HUES64 (cell line): ENCODE results near the gene LAMA4.

Source experiments
- H3K27ac ChIP-seq: 2 replicates; pipeline ENCODE4 v1.7.0; 2013; ENCODE audit warnings: low read depth, low read length, inconsistent platforms
- H3K27me3 ChIP-seq: 2 replicates; pipeline ENCODE4 v1.6.1; 2013; ENCODE audit warnings: mild to moderate bottlenecking, low read length; ENCODE audit not compliant: insufficient read depth
- H3K36me3 ChIP-seq: 2 replicates; pipeline ENCODE4 v1.6.1; 2013; ENCODE audit warnings: mild to moderate bottlenecking, low read length; ENCODE audit not compliant: insufficient read depth
- H3K4me1 ChIP-seq: 2 replicates; pipeline ENCODE4 v1.6.1; 2013; ENCODE audit warnings: mild to moderate bottlenecking, low read length, moderate library complexity; ENCODE audit not compliant: insufficient read depth
- H3K4me3 ChIP-seq: 2 replicates; pipeline ENCODE4 v1.5.1; 2013; ENCODE audit warnings: mild to moderate bottlenecking, low read length, moderate library complexity
- H3K9ac ChIP-seq: 2 replicates; pipeline ENCODE4 v1.6.1; 2013; ENCODE audit warnings: mild to moderate bottlenecking, low read depth, low read length
- H3K9me3 ChIP-seq: 2 replicates; pipeline ENCODE4 v1.6.1; 2013; ENCODE audit warnings: low read depth, low read length; ENCODE audit not compliant: insufficient read depth
- WGBS: fragments of 150-250, 120-280 bp; methylation state at CpG from one replicate; pipeline ENCODE4 v1.1.7; 2013; ENCODE audit warnings: missing lambda C conversion rate; 5-methylcytosine and 5-hydroxymethylcytosine counted together

LAMA4 gene

DNA sequence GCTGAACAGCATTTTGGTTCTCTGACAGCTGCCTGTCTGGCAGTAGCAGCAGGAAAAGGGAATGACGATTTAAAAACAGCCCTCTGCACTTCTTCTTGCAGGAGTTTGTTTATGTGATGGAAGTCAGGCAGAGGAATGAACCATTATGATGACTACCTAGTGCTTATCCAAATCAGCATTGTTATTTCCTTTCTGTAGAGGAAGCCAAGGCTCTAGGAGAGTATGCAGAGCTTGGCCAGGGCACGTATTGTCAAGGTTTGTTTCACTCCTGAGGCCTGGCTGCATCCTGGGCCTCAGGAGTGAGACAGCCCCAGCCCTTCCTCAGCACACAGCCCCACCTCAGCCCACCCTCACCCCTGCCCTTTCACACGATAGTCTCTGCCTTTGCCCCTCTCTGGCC is 98.5 kb downstream of the LAMA4 start:
- no peak overlapping the region for H3K9ac ChIP-seq
- H3K27me3 ChIP-seq, result no peaks in the 10 kb centered on the region
- no peak overlapping the region for H3K27ac ChIP-seq
- peaks cover 5% of the 10 kb centered on the region for H3K4me1 ChIP-seq
- no peaks in the 10 kb centered on the region for H3K9me3 ChIP-seq
- H3K36me3 ChIP-seq, result no peaks in the 10 kb centered on the region
- H3K4me3 ChIP-seq, result no peak overlapping the region
- WGBS, result 88% methylated on average over 3 of the region's 3 CpGs

DNA sequence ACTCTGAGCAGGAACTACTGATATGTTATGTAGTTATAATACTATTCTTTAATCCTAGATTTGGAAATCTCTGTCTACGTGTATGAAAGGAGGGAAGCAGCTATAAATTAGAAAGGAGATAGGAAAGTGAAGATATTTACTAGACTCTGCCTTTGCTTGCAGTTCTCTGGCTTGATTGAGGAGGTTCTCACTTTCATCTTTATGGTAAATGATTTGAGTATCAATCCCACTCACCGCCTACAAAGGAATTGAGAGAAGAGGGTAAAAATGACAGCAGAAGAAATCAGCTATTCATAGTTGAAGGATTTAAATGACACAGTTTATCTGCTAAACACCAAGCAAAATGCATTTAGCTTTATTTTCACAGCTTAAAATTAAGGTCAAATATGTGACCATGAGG is 99.7 kb downstream of the LAMA4 start:
- H3K9ac ChIP-seq, result no peak overlapping the region
- H3K4me3 ChIP-seq, result no peak overlapping the region
- no peaks in the 10 kb centered on the region for H3K27me3 ChIP-seq
- peaks cover 5% of the 10 kb centered on the region for H3K4me1 ChIP-seq
- H3K36me3 ChIP-seq, result no peaks in the 10 kb centered on the region
- no peaks in the 10 kb centered on the region for H3K9me3 ChIP-seq
- H3K27ac ChIP-seq, result no peak overlapping the region
- 85% methylated on average over 1 of the region's 2 CpGs for WGBS

DNA sequence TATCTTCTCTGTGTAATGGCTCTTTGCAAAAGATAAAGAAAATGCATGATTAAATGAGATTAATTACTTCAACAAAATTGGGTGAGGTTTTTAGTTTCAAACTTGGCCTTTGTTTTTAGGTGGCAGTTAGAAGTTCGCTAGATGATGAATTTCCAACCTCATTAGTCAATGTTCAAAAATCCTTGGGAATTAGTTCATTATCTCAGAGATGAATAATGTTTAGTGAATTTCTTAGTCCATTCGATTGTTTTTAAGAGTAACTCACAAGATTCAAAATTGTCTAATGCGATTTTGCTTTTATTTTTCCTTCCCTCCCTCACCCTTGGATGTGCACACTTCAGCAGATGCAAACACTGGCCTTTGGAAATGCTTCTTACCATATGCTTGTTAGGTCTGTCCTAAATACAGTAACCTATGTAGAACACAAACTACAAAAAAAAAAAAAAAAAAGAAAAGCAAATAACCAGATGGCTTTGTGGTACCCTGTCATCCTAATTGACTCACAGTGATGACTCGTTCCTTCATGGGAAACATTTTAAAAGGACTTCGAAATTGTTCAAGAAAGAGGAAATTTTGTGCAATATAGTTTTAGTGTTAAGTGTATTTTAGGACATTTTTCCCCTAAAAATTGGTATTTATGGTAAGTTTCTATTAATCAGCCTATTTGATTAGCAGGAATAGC is 100.3 kb downstream of the LAMA4 start:
- Histone ChIP-seq H3K4me1 (peaks cover 5% of the 10 kb centered on the region), H3K4me3 (no peak overlapping the region), H3K27ac (no peak overlapping the region), H3K36me3 (no peaks in the 10 kb centered on the region), H3K9me3 (no peaks in the 10 kb centered on the region), H3K27me3 (no peaks in the 10 kb centered on the region), H3K9ac (no peak overlapping the region)
- 94% methylated on average over 5 of the region's 5 CpGs for WGBS

DNA sequence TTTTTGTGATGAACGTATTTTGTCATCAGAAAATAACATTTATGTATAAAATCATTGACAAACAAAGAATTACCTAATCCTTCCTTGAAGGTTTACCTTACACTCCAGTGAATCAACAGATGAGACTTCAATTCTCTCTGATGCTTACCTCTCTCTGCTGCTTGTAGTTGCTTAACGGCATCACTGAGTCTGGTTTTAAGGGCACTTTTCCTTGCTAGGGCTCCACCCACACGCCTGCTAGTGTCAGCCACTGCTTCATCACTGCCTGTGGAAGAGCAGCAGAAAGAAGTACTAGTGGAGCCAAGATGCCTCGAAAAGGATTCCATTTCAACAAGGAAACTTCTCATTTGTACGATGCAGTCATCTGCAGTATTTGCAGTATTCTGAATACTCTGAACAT is 104.0 kb downstream of the LAMA4 start:
- Histone ChIP-seq H3K9ac (no peak overlapping the region), H3K36me3 (no peaks in the 10 kb centered on the region), H3K27me3 (no peaks in the 10 kb centered on the region), H3K4me1 (no peaks in the 10 kb centered on the region; the same call in 1 of the 2 replicates), H3K9me3 (no peaks in the 10 kb centered on the region), H3K4me3 (no peak overlapping the region), H3K27ac (no peak overlapping the region)
- 79% methylated on average over 4 of the region's 5 CpGs for WGBS

GRCh38 chr6:112149719-112150263 is 104.6 kb downstream of the LAMA4 start:
- Histone ChIP-seq H3K4me3 (no peak overlapping the region), H3K9ac (no peak overlapping the region), H3K36me3 (no peaks in the 10 kb centered on the region), H3K9me3 (no peaks in the 10 kb centered on the region), H3K27me3 (no peaks in the 10 kb centered on the region), H3K27ac (no peak overlapping the region), H3K4me1 (no peaks in the 10 kb centered on the region; the same call in 1 of the 2 replicates)
- WGBS, result 93% methylated on average over 4 of the region's 4 CpGs

- Histone ChIP-seq H3K4me3 (no peak overlapping the region), H3K4me1 (no peaks in the 10 kb centered on the region), H3K9me3 (no peaks in the 10 kb centered on the region), H3K27me3 (no peaks in the 10 kb centered on the region), H3K27ac (no peak overlapping the region), H3K36me3 (no peaks in the 10 kb centered on the region), H3K9ac (no peak overlapping the region)
- 92% methylated on average over 1 of the region's 1 CpG for WGBS
Observed at GRCh38 chr6:112149236-112149635, 105.1 kb downstream of the LAMA4 start.

- H3K9me3 ChIP-seq, result no peaks in the 10 kb centered on the region
- H3K4me3 ChIP-seq, result no peak overlapping the region
- H3K9ac ChIP-seq, result no peak overlapping the region
- H3K27ac ChIP-seq, result no peak overlapping the region
- no peaks in the 10 kb centered on the region for H3K27me3 ChIP-seq
- WGBS, result 92% methylated on average over 6 of the region's 6 CpGs
- no peaks in the 10 kb centered on the region for H3K36me3 ChIP-seq
- no peaks in the 10 kb centered on the region for H3K4me1 ChIP-seq
Observed at GRCh38 chr6:112148103-112148502, 106.3 kb downstream of the LAMA4 start.

- WGBS, result 89% methylated on average over 10 of the region's 10 CpGs
- Histone ChIP-seq H3K27ac (no peak overlapping the region), H3K9me3 (no peaks in the 10 kb centered on the region)
Observed at GRCh38 chr6:112145080-112145573, 109.2 kb downstream of the LAMA4 start.

DNA sequence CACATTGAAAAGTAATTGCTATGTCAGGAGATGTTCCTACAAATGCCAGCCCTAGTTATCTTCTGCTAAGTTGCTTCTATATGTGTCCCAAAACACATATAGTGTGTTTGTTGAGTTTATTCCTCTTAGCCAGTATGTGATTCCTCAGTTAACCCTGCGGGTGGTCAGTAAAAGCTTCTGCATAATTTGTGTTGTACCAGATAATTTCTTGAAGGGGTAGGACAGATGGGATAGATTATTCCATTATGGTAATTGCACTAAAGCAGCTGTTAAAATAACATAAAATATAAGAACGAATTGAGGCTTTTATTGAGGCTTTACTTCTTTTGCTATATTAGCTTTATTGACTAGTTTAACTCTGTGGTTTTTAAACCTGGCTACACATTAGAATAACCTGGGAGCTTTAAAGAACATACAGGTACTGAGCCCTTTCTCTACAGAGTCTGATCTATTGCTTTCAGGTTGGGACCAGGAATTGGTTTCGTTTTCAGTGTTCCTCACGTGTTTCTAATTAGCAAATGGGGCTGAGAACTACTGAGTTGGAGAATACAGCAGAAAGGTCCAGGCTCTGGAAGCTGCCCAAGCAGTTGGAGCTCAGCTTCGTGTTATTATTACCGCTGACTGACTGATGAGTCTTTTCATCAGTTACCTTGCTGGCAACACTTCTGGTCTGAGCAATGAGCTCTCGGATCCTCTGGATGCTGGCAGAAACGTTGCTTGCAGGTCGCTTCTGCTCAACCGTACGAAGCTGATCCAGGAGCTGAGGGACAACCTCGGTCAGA is 110.0 kb downstream of the LAMA4 start:
- H3K27ac ChIP-seq, result no peak overlapping the region
- no peaks in the 10 kb centered on the region for H3K27me3 ChIP-seq
- no peak overlapping the region for H3K4me3 ChIP-seq
- no peaks in the 10 kb centered on the region for H3K9me3 ChIP-seq
- no peaks in the 10 kb centered on the region for H3K36me3 ChIP-seq
- WGBS, result 90% methylated on average over 10 of the region's 12 CpGs
- no peaks in the 10 kb centered on the region for H3K4me1 ChIP-seq
- H3K9ac ChIP-seq, result no peak overlapping the region

More at GRCh38 chr6:112145080-112145573, 109.2 kb downstream of the LAMA4 start:
- Histone ChIP-seq H3K9ac (no peak overlapping the region), H3K4me3 (no peak overlapping the region), H3K36me3 (no peaks in the 10 kb centered on the region), H3K4me1 (no peaks in the 10 kb centered on the region), H3K27me3 (no peaks in the 10 kb centered on the region)

DNA sequence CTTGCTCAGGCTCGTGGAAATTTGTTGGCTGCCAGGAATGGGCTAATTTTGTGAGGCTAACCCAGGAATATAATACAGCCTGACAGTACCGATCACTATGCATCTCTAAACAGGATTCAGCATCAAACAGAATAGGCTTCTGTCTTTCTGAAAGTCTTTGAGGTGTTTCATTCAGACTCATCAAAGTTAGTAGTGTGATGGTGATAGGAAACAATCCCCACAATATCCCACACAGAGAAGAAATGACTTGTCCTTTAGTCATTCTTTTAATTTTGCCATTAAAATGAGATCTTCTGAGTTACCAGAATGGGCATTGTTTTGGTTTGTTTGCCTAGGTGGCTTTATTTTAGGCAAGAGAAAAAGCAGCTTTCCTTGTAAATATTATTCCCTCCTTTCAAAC is 112.7 kb downstream of the LAMA4 start:
- Histone ChIP-seq H3K9me3 (no peaks in the 10 kb centered on the region), H3K27me3 (no peaks in the 10 kb centered on the region), H3K36me3 (no peaks in the 10 kb centered on the region), H3K4me1 (no peaks in the 10 kb centered on the region), H3K9ac (no peak overlapping the region), H3K27ac (no peak overlapping the region), H3K4me3 (no peak overlapping the region)
- WGBS, result 88% methylated on average over 2 of the region's 2 CpGs

GRCh38 chr6:112139052-112139451 is 115.3 kb downstream of the LAMA4 start:
- H3K9me3 ChIP-seq, result no peaks in the 10 kb centered on the region
- WGBS, result 91% methylated on average over 8 of the region's 8 CpGs
- no peaks in the 10 kb centered on the region for H3K36me3 ChIP-seq
- no peak overlapping the region for H3K4me3 ChIP-seq
- no peaks in the 10 kb centered on the region for H3K4me1 ChIP-seq
- H3K27ac ChIP-seq, result no peak overlapping the region
- no peak overlapping the region for H3K9ac ChIP-seq
- H3K27me3 ChIP-seq, result no peaks in the 10 kb centered on the region
